Uterus (tissue), 4 donors: ENCODE measurements around the gene MORN3. TPM values are rescaled to one million over a fixed set of nuclear protein-coding genes. Genes with fewer than 3 reads are reported as not detected.
"Not testable (repeated sequence)": the region's sequence is repeated elsewhere in the genome, so short reads cannot be mapped to it uniquely, and the experiment has no call there.

Experiments
- DNase-seq, 2 donors: peaks; one replicate each; pipeline ENCODE4 v3.0.0-alpha.2; 2019 to 2020
- H3K27ac ChIP-seq, 2 donors: fragments of 200-600 bp; sonication (generic); 1 replicate in 1 of 2; 2 replicates in 1 of 2; pipeline ENCODE4 v1.5.1; 2016 to 2018
- H3K27me3 ChIP-seq, 2 donors: fragments of 200-600 bp; sonication (generic); one replicate each; pipeline ENCODE4 v1.5.1; 2018 to 2019; ENCODE audit warnings: control low read depth in 1 of 2
- H3K36me3 ChIP-seq, 2 donors: fragments of 200-600 bp; sonication (generic); one replicate each; pipeline ENCODE4 v1.5.1; 2019; ENCODE audit warnings: control low read depth in 1 of 2
- H3K4me1 ChIP-seq, 2 donors: fragments of 200-600 bp; sonication (generic); one replicate each; pipeline ENCODE4 v1.5.1; 2018 to 2019; ENCODE audit warnings: control low read depth in 1 of 2
- H3K4me3 ChIP-seq, 2 donors: fragments of 200-600 bp; sonication (generic); 1 replicate in 1 of 2; 2 replicates in 1 of 2; pipeline ENCODE4 v1.5.1; 2018 to 2019; ENCODE audit warnings: mild to moderate bottlenecking in 1 of 2
- H3K9me3 ChIP-seq, 2 donors: fragments of 200-600 bp; sonication (generic); one replicate each; pipeline ENCODE4 v1.5.1; 2019; ENCODE audit warnings: control low read depth in 1 of 2
- POLR2A ChIP-seq, 2 donors: fragments of 450-650 bp; IDR thresholded peaks; one replicate each; pipeline ENCODE4 v1.6.1; 2016; ENCODE audit warnings: antibody characterized with exemption in 2 of 2, mild to moderate bottlenecking in 1 of 2, moderate library complexity in 1 of 2
- intact Hi-C: fragments of 100-400 bp; cut with DNase I; formaldehyde crosslinking; loops from one replicate; pipeline ENCODE4 v1.15.1; 2023; ENCODE audit warnings: low total_unique reads
- total RNA-seq, 4 donors: library from RNA; depleted of rRNA in 3 of 4; stranded (reverse); fragments of >200 nt in 3 of 4; gene quantifications; one replicate each; pipeline versions ENCODE4 v1.1.0 to v1.2.4, GENCODE V29; 2014 to 2023
- TF ChIP-seq, protein P1 (sequence below), 4 experiments: fragments of 200-600 bp in 2 of 4; fragments of 450-650 bp in 2 of 4; sonication (generic) in 2 of 4; IDR thresholded peaks; one replicate each; pipeline ENCODE4 v1.5.1; 2016 to 2019; ENCODE audit warnings: antibody characterized with exemption in 4 of 4, mild to moderate bottlenecking in 2 of 4, moderate library complexity in 1 of 4
- donor health status: DM: yes; HTN: yes; CAD: no.

MORN3 gene
- total RNA-seq, 4 donors from 2014 or later, result 0.27 to 1.9 TPM; not detected in 2

DNA sequence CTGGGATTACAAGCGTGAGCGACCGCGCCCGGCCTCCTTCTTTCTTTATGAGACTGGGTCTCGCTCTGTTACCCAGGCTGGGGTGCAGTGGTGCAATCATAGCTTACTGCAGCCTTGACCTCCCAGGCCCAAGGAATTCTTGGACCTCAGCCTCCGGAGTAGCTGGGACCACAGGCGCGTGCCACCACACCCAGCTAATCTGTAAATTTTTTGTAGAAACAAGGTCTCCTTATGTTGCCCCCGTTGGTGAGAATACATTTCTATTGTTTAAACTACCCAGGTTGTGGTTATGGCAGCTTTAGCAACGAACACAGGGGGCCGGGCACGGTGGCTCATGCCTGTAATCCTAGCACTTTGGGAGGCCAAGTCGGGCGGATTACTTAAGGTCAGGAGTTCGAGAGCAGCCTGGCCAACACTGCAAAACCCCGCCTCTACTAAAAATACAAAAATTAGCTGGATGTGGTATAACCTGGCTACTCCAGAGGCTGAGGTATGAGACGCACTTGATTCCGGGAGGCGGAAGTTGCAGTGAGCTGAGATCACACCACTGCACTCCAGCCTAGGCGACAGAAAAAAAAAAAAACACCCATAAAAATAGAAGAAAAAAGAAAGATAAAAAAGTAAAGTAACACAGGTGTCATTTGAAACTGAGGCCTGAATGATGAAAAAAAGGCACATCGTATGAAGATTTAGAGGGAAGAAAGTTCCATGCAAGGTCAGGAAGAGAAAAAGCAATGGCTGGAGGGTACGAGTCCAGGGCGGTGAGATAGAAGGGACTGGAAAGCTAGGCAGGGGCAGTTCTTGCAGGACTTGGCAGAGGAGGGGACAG lies 42.1 kb upstream of the MORN3 start:
- Histone ChIP-seq H3K9me3 (no peaks in the 10 kb centered on the region), H3K4me1 (peaks cover 0 to 4% of the 10 kb centered on the region in 2 donors), H3K27ac (peak overlapping the region; percentile 83 to 90), H3K4me3 (peak overlapping the region; percentile 63 to 92), H3K27me3 (no peaks in the 10 kb centered on the region), H3K36me3 (no peaks in the 10 kb centered on the region)
- TF ChIP-seq POLR2A (IDR thresholded peaks at IDR 0.05), result no peak
- TF ChIP-seq, protein P1, sequence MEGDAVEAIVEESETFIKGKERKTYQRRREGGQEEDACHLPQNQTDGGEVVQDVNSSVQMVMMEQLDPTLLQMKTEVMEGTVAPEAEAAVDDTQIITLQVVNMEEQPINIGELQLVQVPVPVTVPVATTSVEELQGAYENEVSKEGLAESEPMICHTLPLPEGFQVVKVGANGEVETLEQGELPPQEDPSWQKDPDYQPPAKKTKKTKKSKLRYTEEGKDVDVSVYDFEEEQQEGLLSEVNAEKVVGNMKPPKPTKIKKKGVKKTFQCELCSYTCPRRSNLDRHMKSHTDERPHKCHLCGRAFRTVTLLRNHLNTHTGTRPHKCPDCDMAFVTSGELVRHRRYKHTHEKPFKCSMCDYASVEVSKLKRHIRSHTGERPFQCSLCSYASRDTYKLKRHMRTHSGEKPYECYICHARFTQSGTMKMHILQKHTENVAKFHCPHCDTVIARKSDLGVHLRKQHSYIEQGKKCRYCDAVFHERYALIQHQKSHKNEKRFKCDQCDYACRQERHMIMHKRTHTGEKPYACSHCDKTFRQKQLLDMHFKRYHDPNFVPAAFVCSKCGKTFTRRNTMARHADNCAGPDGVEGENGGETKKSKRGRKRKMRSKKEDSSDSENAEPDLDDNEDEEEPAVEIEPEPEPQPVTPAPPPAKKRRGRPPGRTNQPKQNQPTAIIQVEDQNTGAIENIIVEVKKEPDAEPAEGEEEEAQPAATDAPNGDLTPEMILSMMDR (IDR thresholded peaks at IDR 0.05), result no peak
- intact Hi-C loops, result no loop called here
- DNase-seq, result no peak

DNA sequence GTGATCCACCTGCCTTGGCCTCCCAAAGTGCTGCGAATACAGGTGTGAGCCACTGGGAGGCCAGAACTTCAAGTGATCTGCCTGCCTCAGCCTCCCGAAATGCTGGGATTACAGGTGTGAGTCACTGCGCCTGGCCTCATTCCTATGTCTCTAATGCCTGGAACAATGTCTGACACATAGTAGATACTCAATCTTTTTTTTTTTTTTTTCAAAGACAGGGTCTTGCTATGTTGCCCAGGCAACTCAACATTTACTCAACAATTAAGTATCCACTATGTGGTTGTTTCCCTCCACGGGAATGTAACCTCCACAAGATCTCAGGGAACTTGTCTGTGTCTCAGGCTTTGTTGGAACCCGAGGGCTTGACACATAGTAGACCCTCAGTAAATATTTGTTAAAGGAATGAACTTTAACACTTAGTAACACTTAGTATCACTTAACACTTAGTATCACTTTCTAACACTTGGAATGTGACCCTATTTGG lies 40.1 kb upstream of the MORN3 start:
- DNase-seq, result no peak
- H3K9me3 ChIP-seq, result no peaks in the 10 kb centered on the region
- H3K27ac ChIP-seq, result no peak overlapping the region
- no peak overlapping the region for H3K4me3 ChIP-seq
- H3K36me3 ChIP-seq, result no peaks in the 10 kb centered on the region
- intact Hi-C loops, result no loop called here
- no peaks in the 10 kb centered on the region for H3K27me3 ChIP-seq
- TF ChIP-seq POLR2A (IDR thresholded peaks at IDR 0.05), result no peak
- TF ChIP-seq, protein P1 (IDR thresholded peaks at IDR 0.05), result no peak
- peaks cover 0 to 4% of the 10 kb centered on the region in 2 donors for H3K4me1 ChIP-seq

DNA sequence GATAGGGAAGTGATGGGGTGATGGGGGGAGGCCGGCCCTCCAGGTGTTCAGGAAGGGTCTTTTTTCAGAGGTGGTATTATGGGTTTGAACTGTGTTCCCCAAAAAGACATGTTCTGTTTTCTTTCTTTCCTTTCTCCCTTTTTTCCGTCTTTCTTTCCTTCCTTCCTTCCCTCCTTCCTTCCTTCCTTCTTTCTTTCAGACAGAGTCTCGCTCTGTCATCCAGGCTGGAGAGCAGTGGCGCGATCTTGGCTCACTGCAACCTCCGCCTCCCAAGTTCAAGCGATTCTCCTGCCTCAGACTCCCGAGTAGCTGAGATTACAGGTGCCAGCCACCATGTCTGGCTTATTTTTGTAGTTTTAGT lies 39.6 kb upstream of the MORN3 start:
- DNase-seq, H3K36me3 ChIP-seq, H3K9me3 ChIP-seq, intact Hi-C loops, H3K27me3 ChIP-seq, H3K27ac ChIP-seq, H3K4me1 ChIP-seq, H3K4me3 ChIP-seq: not testable (repeated sequence)

DNA sequence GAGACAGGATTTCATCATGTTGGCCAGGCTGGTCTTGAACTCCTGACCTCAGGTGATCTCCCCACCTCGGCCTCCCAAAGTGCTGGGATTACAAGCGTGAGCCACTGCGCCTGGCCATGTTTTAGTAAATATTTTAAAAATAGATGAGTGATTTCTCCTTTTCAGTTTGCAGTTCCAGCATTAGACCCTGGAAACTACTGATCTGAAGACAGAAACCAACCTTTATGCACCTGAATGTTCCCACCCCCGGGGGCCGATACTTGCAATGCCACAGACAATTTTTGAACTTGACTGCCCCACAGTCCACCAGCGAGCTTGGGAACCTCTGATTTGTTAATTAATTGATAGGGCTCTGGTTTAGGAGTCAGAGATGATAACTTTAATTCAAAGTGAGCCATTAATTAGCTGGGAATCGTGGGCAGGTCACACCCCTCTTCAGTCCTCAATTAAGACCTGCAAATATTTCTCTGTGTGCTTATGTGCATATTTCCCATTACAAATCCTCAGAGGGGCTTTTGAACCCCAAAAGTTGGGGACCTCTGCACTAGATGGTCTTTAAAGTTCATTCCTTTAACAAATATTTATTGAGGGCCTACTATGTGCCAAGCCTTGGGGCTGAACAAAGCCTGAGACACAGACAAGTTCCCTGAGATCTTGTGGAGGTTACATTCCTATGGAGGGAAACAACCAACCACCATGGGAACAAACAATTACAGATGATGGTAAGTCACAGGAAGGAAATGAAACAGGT lies 39.0 kb upstream of the MORN3 start:
- intact Hi-C loops, result no loop called here
- Histone ChIP-seq H3K9me3 (no peaks in the 10 kb centered on the region), H3K27me3 (no peaks in the 10 kb centered on the region), H3K36me3 (no peaks in the 10 kb centered on the region), H3K4me3 (no peak overlapping the region), H3K4me1 (peaks cover 0 to 4% of the 10 kb centered on the region in 2 donors), H3K27ac (no peak overlapping the region)
- no peak for TF ChIP-seq POLR2A (IDR thresholded peaks at IDR 0.05)
- TF ChIP-seq, protein P1 (IDR thresholded peaks at IDR 0.05), result no peak
- no peak for DNase-seq

DNA sequence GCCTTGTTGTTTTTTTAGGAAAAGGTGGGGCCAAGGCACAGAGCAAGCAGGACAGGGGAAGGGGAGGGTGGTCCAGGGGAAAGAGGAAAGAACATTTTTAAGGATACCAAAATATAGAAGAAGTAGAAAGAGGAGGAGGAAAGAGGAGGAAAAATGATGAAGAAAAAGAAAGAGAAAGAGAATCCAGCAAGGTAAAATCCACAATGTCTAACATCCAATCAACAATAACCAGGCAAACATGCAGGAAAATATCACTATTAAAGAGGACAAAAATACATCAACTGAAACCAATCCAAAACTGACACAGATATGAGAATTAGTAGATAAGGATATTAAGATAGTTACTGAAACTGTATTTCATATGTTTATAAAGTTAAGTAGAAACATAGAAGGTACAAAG lies 36.1 kb upstream of the MORN3 start:
- no peak overlapping the region for H3K27ac ChIP-seq
- H3K4me1 ChIP-seq, result no peaks in the 10 kb centered on the region
- no peaks in the 10 kb centered on the region for H3K36me3 ChIP-seq
- H3K4me3 ChIP-seq, result no peak overlapping the region
- no peaks in the 10 kb centered on the region for H3K9me3 ChIP-seq
- no peaks in the 10 kb centered on the region for H3K27me3 ChIP-seq
- DNase-seq, result no peak
- intact Hi-C loops, result no loop called here
- TF ChIP-seq POLR2A (IDR thresholded peaks at IDR 0.05), result no peak
- TF ChIP-seq, protein P1 (IDR thresholded peaks at IDR 0.05), result no peak
